Hepatocyte (in vitro differentiated cells): ENCODE results near the gene CCDC63. TPM values are rescaled to one million over a fixed set of nuclear protein-coding genes. Genes with fewer than 3 reads are reported as not detected.

Source experiments
- DNase-seq: peaks from one replicate; pipeline ENCODE4 v3.0.0-alpha.2; 2016; ENCODE audit warnings: low spot score
- H2AFZ ChIP-seq: fragments of 200-600 bp; sonication (generic); 2 replicates; pipeline ENCODE4 v1.6.0; 2016; ENCODE audit warnings: antibody characterized with exemption, mild to moderate bottlenecking
- H3K27ac ChIP-seq: fragments of 200-600 bp; sonication (generic); 2 replicates; pipeline ENCODE4 v1.5.1; 2016; ENCODE audit warnings: mild to moderate bottlenecking
- H3K27me3 ChIP-seq: fragments of 200-600 bp; sonication (generic); 2 replicates; pipeline ENCODE4 v1.6.1; 2016
- H3K36me3 ChIP-seq: fragments of 200-600 bp; sonication (generic); replicated peaks from 2 replicates; pipeline ENCODE4 v1.5.1; 2016; ENCODE audit warnings: low read depth; ENCODE audit not compliant: insufficient read depth
- H3K4me1 ChIP-seq: fragments of 200-600 bp; sonication (generic); 2 replicates; pipeline ENCODE4 v1.5.1; 2016; ENCODE audit warnings: mild to moderate bottlenecking, moderate library complexity; ENCODE audit not compliant: insufficient read depth
- H3K4me2 ChIP-seq: fragments of 200-600 bp; sonication (generic); 2 replicates; pipeline ENCODE4 v1.6.0; 2016
- H3K4me3 ChIP-seq: fragments of 200-600 bp; sonication (generic); 2 replicates; pipeline ENCODE4 v1.5.1; 2016; ENCODE audit warnings: mild to moderate bottlenecking
- H3K79me2 ChIP-seq: fragments of 200-600 bp; sonication (generic); 2 replicates; pipeline ENCODE4 v1.6.0; 2017; ENCODE audit warnings: mild to moderate bottlenecking
- H3K9me2 ChIP-seq: fragments of 200-600 bp; sonication (generic); replicated peaks from 2 replicates; pipeline ENCODE4 v1.6.0; 2017; ENCODE audit warnings: mild to moderate bottlenecking; ENCODE audit not compliant: insufficient read depth
- H3K9me3 ChIP-seq: fragments of 200-600 bp; sonication (generic); 2 replicates; pipeline ENCODE4 v1.5.1; 2016; ENCODE audit warnings: low read depth, mild to moderate bottlenecking
- H4K20me1 ChIP-seq: fragments of 200-600 bp; sonication (generic); 2 replicates; pipeline ENCODE4 v1.6.0; 2016; ENCODE audit warnings: mild to moderate bottlenecking; ENCODE audit not compliant: insufficient read depth, poor library complexity, severe bottlenecking
- CTCF ChIP-seq: fragments of 200-600 bp; sonication (generic); IDR thresholded peaks from 2 replicates; pipeline ENCODE4 v1.5.1; 2016; ENCODE audit warnings: antibody characterized with exemption, mild to moderate bottlenecking; ENCODE audit not compliant: poor library complexity
- EZH2 ChIP-seq: fragments of 200-600 bp; sonication (generic); IDR thresholded peaks from 2 replicates; pipeline ENCODE4 v1.6.1; 2016; ENCODE audit warnings: antibody characterized with exemption, mild to moderate bottlenecking, borderline replicate concordance
- EZH2phosphoT487 ChIP-seq: fragments of 200-600 bp; sonication (generic); IDR thresholded peaks from one replicate; pipeline ENCODE4 v1.6.1; 2018; ENCODE audit warnings: antibody characterized with exemption, mild to moderate bottlenecking, low read depth, moderate library complexity; ENCODE audit not compliant: unreplicated experiment, severe bottlenecking
- WGBS: methylation state at CpG from one replicate; pipeline ENCODE4 v1.1.6; 2016; ENCODE audit warnings: low lambda C conversion rate; ENCODE audit errors: missing lambda C conversion rate; 5-methylcytosine and 5-hydroxymethylcytosine counted together
- polyA plus RNA-seq: library from polyadenylated mRNA; unstranded; fragments of >200 nt; fragmentation: Nextera tagmentation; extraction: Ambion mirVana; gene quantifications from 2 replicates; pipeline ENCODE4 v1.2.1, GENCODE V29; 2016
- total RNA-seq: library from RNA; depleted of rRNA; stranded (reverse); fragments of >200 nt; gene quantifications from 2 replicates; pipeline ENCODE4 v1.2.3, GENCODE V29; 2014

Gene CCDC63
- total and polyA plus RNA-seq, 2 experiments from 2014 or later = not detected

- no peak for DNase-seq
- Histone ChIP-seq H4K20me1 (no peaks in the 10 kb centered on the region), H3K4me1 (no peaks in the 10 kb centered on the region), H3K4me3 (no peak overlapping the region), H3K36me3 (no peaks in the 10 kb centered on the region), H3K9me2 (no peaks in the 10 kb centered on the region), H2AFZ (no peak overlapping the region), H3K79me2 (no peaks in the 10 kb centered on the region), H3K4me2 (no peak overlapping the region), H3K9me3 (no peaks in the 10 kb centered on the region), H3K27me3 (peaks cover 3% of the 10 kb centered on the region), H3K27ac (no peak overlapping the region)
- no peak for TF ChIP-seq CTCF
- no peak for TF ChIP-seq EZH2
- no peak for TF ChIP-seq EZH2phosphoT487
- 92% methylated on average over 5 of the region's 5 CpGs for WGBS
Observed at GRCh38 chr12:110818511-110818910, 28.3 kb upstream of the CCDC63 start.

GRCh38 chr12:110819150-110819549 lies 27.6 kb upstream of the CCDC63 start:
- Histone ChIP-seq H3K4me2 (no peak overlapping the region), H3K36me3 (no peaks in the 10 kb centered on the region), H3K4me1 (no peaks in the 10 kb centered on the region), H3K9me2 (no peaks in the 10 kb centered on the region), H4K20me1 (no peaks in the 10 kb centered on the region), H3K27ac (no peak overlapping the region), H3K9me3 (no peaks in the 10 kb centered on the region), H3K4me3 (no peak overlapping the region), H3K79me2 (no peaks in the 10 kb centered on the region), H3K27me3 (no peaks in the 10 kb centered on the region), H2AFZ (no peak overlapping the region)
- 76% methylated on average over 3 of the region's 3 CpGs for WGBS
- no peak for DNase-seq
- TF ChIP-seq EZH2 (no peak), EZH2phosphoT487 (no peak)

- no peak for TF ChIP-seq EZH2phosphoT487
- TF ChIP-seq EZH2 = no peak
- TF ChIP-seq CTCF = no peak
- 90% methylated on average over 5 of the region's 5 CpGs for WGBS
- H3K27me3 ChIP-seq = peaks cover 3% of the 10 kb centered on the region
- H3K36me3 ChIP-seq = no peaks in the 10 kb centered on the region
- no peaks in the 10 kb centered on the region for H3K79me2 ChIP-seq
- H3K4me1 ChIP-seq = no peaks in the 10 kb centered on the region
- H2AFZ ChIP-seq = no peak overlapping the region
- no peak for DNase-seq
- no peaks in the 10 kb centered on the region for H4K20me1 ChIP-seq
- no peak overlapping the region for H3K27ac ChIP-seq
- no peak overlapping the region for H3K4me3 ChIP-seq
- H3K9me2 ChIP-seq = no peaks in the 10 kb centered on the region
- no peak overlapping the region for H3K4me2 ChIP-seq
- no peaks in the 10 kb centered on the region for H3K9me3 ChIP-seq
Observed at GRCh38 chr12:110819646-110820045, 27.1 kb upstream of the CCDC63 start.

- H3K9me2 ChIP-seq = no peaks in the 10 kb centered on the region
- no peak overlapping the region for H2AFZ ChIP-seq
- TF ChIP-seq EZH2 (no peak), CTCF (no peak), EZH2phosphoT487 (no peak)
- no peaks in the 10 kb centered on the region for H4K20me1 ChIP-seq
- no peaks in the 10 kb centered on the region for H3K9me3 ChIP-seq
- no peaks in the 10 kb centered on the region for H3K36me3 ChIP-seq
- no peak overlapping the region for H3K4me2 ChIP-seq
- H3K4me1 ChIP-seq = no peaks in the 10 kb centered on the region
- peaks cover 13% of the 10 kb centered on the region for H3K27me3 ChIP-seq
- 89% methylated on average over 3 of the region's 3 CpGs for WGBS
- no peaks in the 10 kb centered on the region for H3K79me2 ChIP-seq
- H3K4me3 ChIP-seq = no peak overlapping the region
- no peak for DNase-seq
- H3K27ac ChIP-seq = no peak overlapping the region
Observed at GRCh38 chr12:110821917-110822316, 24.9 kb upstream of the CCDC63 start.
